CD14-positive monocyte (primary cell): Measurements from ENCODE around the gene LKAAEAR1. TPM values are rescaled to one million over a fixed set of nuclear protein-coding genes. Genes with fewer than 3 reads are reported as not detected.

Experiments used
- DNase-seq, 3 donors: peaks; one replicate each; pipeline ENCODE4 v3.0.0-alpha.2; 2011 to 2022
- H2AFZ ChIP-seq: 2 replicates; pipeline ENCODE4 v1.6.0; 2012; ENCODE audit warnings: mild to moderate bottlenecking, low read depth, low read length, inconsistent platforms; ENCODE audit not compliant: insufficient read depth, poor library complexity, severe bottlenecking
- H3K27ac ChIP-seq, 2 donors: 1 replicate in 1 of 2; 2 replicates in 1 of 2; pipeline ENCODE4 v1.5.1; 2012 to 2013; ENCODE audit warnings: low read length in 2 of 2, control low read depth in 1 of 2, inconsistent platforms in 1 of 2, low read depth in 1 of 2, mild to moderate bottlenecking in 1 of 2
- H3K27me3 ChIP-seq, 2 donors: one replicate each; pipeline versions ENCODE4 v1.6.0 to v1.6.1; 2011 to 2013; ENCODE audit warnings: low read length in 2 of 2; ENCODE audit not compliant: control insufficient read depth in 2 of 2, insufficient read depth in 2 of 2
- H3K36me3 ChIP-seq, 2 donors: replicated peaks in 1 of 2; 1 replicate in 1 of 2; 2 replicates in 1 of 2; pipeline versions ENCODE4 v1.5.1 to v1.6.1; 2012 to 2013; ENCODE audit warnings: low read length in 2 of 2, control low read depth in 1 of 2, inconsistent platforms in 1 of 2, mild to moderate bottlenecking in 1 of 2; ENCODE audit not compliant: insufficient read depth in 2 of 2, control insufficient read depth in 1 of 2
- H3K4me1 ChIP-seq, 2 donors: 1 replicate in 1 of 2; 2 replicates in 1 of 2; pipeline versions ENCODE4 v1.5.1 to v1.6.1; 2012 to 2013; ENCODE audit warnings: low read length in 2 of 2, control low read depth in 1 of 2, inconsistent platforms in 1 of 2, mild to moderate bottlenecking in 1 of 2, moderate library complexity in 1 of 2; ENCODE audit not compliant: insufficient read depth in 2 of 2, control insufficient read depth in 1 of 2
- H3K4me2 ChIP-seq: replicated peaks from 2 replicates; pipeline ENCODE3; 2012; ENCODE audit warnings: low read length, moderate library complexity, mild to moderate bottlenecking; ENCODE audit not compliant: poor library complexity, severe bottlenecking; ENCODE audit errors: extremely low read depth
- H3K4me3 ChIP-seq, 3 experiments: fragments of 200-600 bp in 1 of 3; sonication (generic) in 1 of 3; replicated peaks in 1 of 3; 1 replicate in 2 of 3; 2 replicates in 1 of 3; pipeline ENCODE4 v1.5.1; 2011 to 2013; ENCODE audit warnings: low read length in 3 of 3, mild to moderate bottlenecking in 3 of 3, control low read depth in 2 of 3, low read depth in 2 of 3, inconsistent platforms in 1 of 3, moderate library complexity in 1 of 3
- H3K79me2 ChIP-seq: 2 replicates; pipeline ENCODE4 v1.6.0; 2012; ENCODE audit warnings: mild to moderate bottlenecking, control low read depth, inconsistent platforms, low read length, moderate library complexity; ENCODE audit not compliant: insufficient read depth
- H3K9ac ChIP-seq: 2 replicates; pipeline ENCODE4 v1.6.0; 2017; ENCODE audit warnings: low read length, mild to moderate bottlenecking; ENCODE audit not compliant: insufficient read depth, poor library complexity, severe bottlenecking
- H3K9me3 ChIP-seq, 2 donors: replicated peaks in 1 of 2; 1 replicate in 1 of 2; 2 replicates in 1 of 2; pipeline versions ENCODE4 v1.5.1 to v1.6.1; 2012 to 2013; ENCODE audit warnings: low read length in 2 of 2, control low read depth in 1 of 2; ENCODE audit not compliant: control insufficient read depth in 1 of 2, insufficient read depth in 1 of 2
- H4K20me1 ChIP-seq: 2 replicates; pipeline ENCODE4 v1.6.0; 2012; ENCODE audit warnings: mild to moderate bottlenecking, low read length, control low read depth, moderate library complexity; ENCODE audit not compliant: insufficient read depth
- H3K27ac Mint-ChIP-seq, 7 donors: one replicate each; pipeline ENCODE4 v1.8.0; 2020; ENCODE audit warnings: mild to moderate bottlenecking in 7 of 7, mixed read lengths in 7 of 7, moderate library complexity in 6 of 7, inconsistent platforms in 2 of 7
- H3K27me3 Mint-ChIP-seq, 3 donors: one replicate each; pipeline ENCODE4 v1.8.0; 2021 to 2022; ENCODE audit warnings: low read depth in 3 of 3, mild to moderate bottlenecking in 3 of 3, mixed read lengths in 3 of 3, moderate library complexity in 3 of 3, inconsistent platforms in 1 of 3
- H3K36me3 Mint-ChIP-seq, 2 donors: one replicate each; pipeline ENCODE4 v1.8.0; 2020; ENCODE audit warnings: mixed read lengths in 2 of 2, inconsistent platforms in 1 of 2, mild to moderate bottlenecking in 1 of 2
- H3K4me1 Mint-ChIP-seq: one replicate; pipeline ENCODE4 v1.8.0; 2020; ENCODE audit warnings: mild to moderate bottlenecking, mixed read lengths
- H3K4me3 Mint-ChIP-seq, 2 donors: one replicate each; pipeline ENCODE4 v1.8.0; 2020; ENCODE audit warnings: mild to moderate bottlenecking in 2 of 2, mixed read lengths in 2 of 2, moderate library complexity in 1 of 2
- H3K9me3 Mint-ChIP-seq, 7 donors: one replicate each; pipeline ENCODE4 v1.8.0; 2020 to 2022; ENCODE audit warnings: mixed read lengths in 7 of 7, mild to moderate bottlenecking in 6 of 7, moderate library complexity in 6 of 7, inconsistent platforms in 2 of 7
- WGBS: methylation state at CpG from one replicate; pipeline ENCODE4 v1.1.5; 2013; ENCODE audit warnings: missing lambda C conversion rate; ENCODE audit not compliant: insufficient coverage; 5-methylcytosine and 5-hydroxymethylcytosine counted together
- intact Hi-C, 2 donors: fragments of 100-400 bp; cut with micrococcal nuclease; formaldehyde crosslinking; loops; one replicate each; pipeline versions ENCODE4 v1.15.0 to v1.15.1; 2023
- polyA plus RNA-seq, 3 donors: library from polyadenylated mRNA; depleted of rRNA in 1 of 3; unstranded in 2 of 3; stranded (reverse) in 1 of 3; fragments of 300-500 nt in 2 of 3; fragments of >200 nt in 1 of 3; fragmentation: Illumina TruSeq in 2 of 3; gene quantifications; 1 replicate in 2 of 3; 2 replicates in 1 of 3; pipeline ENCODE4 v1.2.3, GENCODE V29; 2012 to 2021
- TF ChIP-seq, protein P1 (sequence below): fragments of 200-600 bp; IDR thresholded peaks from one replicate; pipeline ENCODE4 v1.8.0; 2022; ENCODE audit warnings: antibody characterized with exemption, mild to moderate bottlenecking

Gene LKAAEAR1
- polyA plus RNA-seq, 3 donors, result 0.61 to 0.86 (median 0.64) TPM

DNA sequence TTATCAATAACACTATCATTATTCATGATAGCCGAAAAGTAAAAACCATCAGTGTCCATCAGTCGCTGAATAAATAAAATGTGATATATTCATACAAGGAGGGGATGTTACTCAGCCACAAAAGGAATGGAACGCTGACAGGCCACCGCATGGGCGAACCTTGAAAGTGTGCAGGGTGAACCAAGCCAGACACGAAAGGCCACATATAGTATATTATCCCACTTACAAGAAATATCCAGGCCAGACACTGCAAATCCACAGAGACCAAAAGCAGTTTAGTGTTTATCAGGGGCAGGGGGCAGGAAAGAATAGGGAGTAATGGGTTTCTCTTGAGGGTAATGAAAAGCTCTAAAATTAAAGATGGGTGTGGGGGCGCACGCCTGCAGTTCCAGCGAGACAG is 40.4 kb downstream of the LKAAEAR1 start:
- intact Hi-C loops, result no loop called here
- H3K27ac ChIP-seq, result no peak overlapping the region
- no peak overlapping the region for H3K4me2 ChIP-seq
- TF ChIP-seq, protein P1, sequence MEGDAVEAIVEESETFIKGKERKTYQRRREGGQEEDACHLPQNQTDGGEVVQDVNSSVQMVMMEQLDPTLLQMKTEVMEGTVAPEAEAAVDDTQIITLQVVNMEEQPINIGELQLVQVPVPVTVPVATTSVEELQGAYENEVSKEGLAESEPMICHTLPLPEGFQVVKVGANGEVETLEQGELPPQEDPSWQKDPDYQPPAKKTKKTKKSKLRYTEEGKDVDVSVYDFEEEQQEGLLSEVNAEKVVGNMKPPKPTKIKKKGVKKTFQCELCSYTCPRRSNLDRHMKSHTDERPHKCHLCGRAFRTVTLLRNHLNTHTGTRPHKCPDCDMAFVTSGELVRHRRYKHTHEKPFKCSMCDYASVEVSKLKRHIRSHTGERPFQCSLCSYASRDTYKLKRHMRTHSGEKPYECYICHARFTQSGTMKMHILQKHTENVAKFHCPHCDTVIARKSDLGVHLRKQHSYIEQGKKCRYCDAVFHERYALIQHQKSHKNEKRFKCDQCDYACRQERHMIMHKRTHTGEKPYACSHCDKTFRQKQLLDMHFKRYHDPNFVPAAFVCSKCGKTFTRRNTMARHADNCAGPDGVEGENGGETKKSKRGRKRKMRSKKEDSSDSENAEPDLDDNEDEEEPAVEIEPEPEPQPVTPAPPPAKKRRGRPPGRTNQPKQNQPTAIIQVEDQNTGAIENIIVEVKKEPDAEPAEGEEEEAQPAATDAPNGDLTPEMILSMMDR, result no peak
- no peaks in the 10 kb centered on the region for H3K36me3 ChIP-seq
- H3K4me3 ChIP-seq, result no peak overlapping the region
- H3K4me1 Mint-ChIP-seq, result peaks cover 17% of the 10 kb centered on the region
- H3K9me3 ChIP-seq, result peaks cover 0 to 4% of the 10 kb centered on the region in 2 donors
- no peak for DNase-seq
- no peaks in the 10 kb centered on the region for H3K36me3 Mint-ChIP-seq
- whole genome bisulfite sequencing, result no CpG with 5 or more reads among the region's 9 CpGs
- peak overlapping the region in 1 of 2 donors; percentile 2 for H3K4me3 Mint-ChIP-seq
- H2AFZ ChIP-seq, result no peak overlapping the region
- H3K27ac Mint-ChIP-seq, result no peak overlapping the region
- no peaks in the 10 kb centered on the region for H3K79me2 ChIP-seq
- peaks cover 70 to 88% (median 74%) of the 10 kb centered on the region in 3 donors for H3K27me3 Mint-ChIP-seq
- H3K9ac ChIP-seq, result no peak overlapping the region
- H3K27me3 ChIP-seq, result peaks cover 22 to 65% of the 10 kb centered on the region in 2 donors
- no peaks in the 10 kb centered on the region for H4K20me1 ChIP-seq
- H3K9me3 Mint-ChIP-seq, result peaks cover 0 to 7% (median 2%) of the 10 kb centered on the region in 7 donors
- H3K4me1 ChIP-seq, result peaks cover 20 to 29% of the 10 kb centered on the region in 2 donors

DNA sequence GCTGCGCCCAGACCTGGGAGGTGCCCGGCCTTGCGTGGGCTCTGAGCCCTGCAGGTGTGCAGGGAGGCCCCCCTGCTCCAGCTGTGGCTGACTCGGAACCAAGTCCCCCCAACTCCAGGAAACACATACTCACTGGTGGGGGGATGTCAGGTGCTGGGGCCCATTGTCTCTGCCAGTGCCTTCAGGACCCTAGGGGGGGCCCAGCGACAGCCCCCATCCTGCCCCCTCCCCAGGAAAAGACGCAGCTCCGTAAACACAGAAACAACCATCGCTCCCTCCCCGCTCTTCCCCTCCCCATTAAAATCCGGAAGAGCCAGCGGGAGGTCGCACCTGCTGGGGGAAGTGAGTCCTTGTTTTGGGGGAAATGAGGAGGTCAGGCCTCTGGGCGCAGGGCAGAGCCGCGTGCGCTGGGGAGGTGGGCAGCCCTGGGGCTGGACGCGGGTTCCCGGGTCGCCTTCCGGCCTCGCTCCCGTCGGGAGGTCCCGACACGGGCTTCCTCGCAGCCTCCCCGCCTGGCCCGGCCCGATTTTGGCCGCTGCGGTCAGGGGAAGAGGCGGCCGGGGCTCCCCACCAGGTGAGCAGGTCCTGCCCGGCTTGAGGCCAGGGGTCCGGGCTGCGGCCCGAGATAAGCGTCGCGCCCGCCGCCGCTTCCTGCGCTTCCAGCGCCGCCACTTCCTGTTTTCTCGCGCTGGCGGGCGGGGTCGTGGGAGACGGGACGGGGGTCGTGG is 42.0 kb downstream of the LKAAEAR1 start:
- Histone ChIP-seq H3K4me2 (peak overlapping the region; percentile 85), H3K27ac (no peak overlapping the region), H3K4me1 (peaks cover 24 to 40% of the 10 kb centered on the region in 2 donors), H3K4me3 (peak overlapping the region; percentile 39 to 78 (median 49)), H3K36me3 (no peaks in the 10 kb centered on the region), H3K79me2 (no peaks in the 10 kb centered on the region), H3K27me3 (peaks cover 26 to 67% of the 10 kb centered on the region in 2 donors), H4K20me1 (no peaks in the 10 kb centered on the region), H3K9ac (peak overlapping the region; percentile 64), H2AFZ (peak overlapping the region; percentile 83), H3K9me3 (no peaks in the 10 kb centered on the region)
- Mint-ChIP-seq H3K9me3 (peaks cover 0 to 10% (median 2%) of the 10 kb centered on the region in 7 donors), H3K4me3 (peak overlapping the region; percentile 78 to 88), H3K36me3 (no peaks in the 10 kb centered on the region), H3K4me1 (peaks cover 21% of the 10 kb centered on the region), H3K27ac (peak overlapping the region in 1 of 7 donors; percentile 30), H3K27me3 (peaks cover 71 to 92% (median 75%) of the 10 kb centered on the region in 3 donors)
- intact Hi-C loops, result no loop called here
- peak in 1 of 3 donors; percentile 42 for DNase-seq
- WGBS, result under 1% methylated on average over 22 of the region's 55 CpGs
- TF ChIP-seq, protein P1, result no peak
